H1 (cell line): Measurements from ENCODE around the gene WDR81. TPM values are rescaled to one million over a fixed set of nuclear protein-coding genes. Genes with fewer than 3 reads are reported as not detected.

ENCODE experiments used
- CTCF ChIA-PET: fragments of 300-600 bp; sonication (Branson Sonifier 250); formaldehyde crosslinking; loops from one replicate; lab custom pipeline; 2021; ENCODE audit not compliant: partially characterized antibody; lab: Charles Lee
- POLR2A ChIA-PET: fragments of 300-600 bp; sonication (Branson Sonifier 250); formaldehyde crosslinking; loops from one replicate; lab custom pipeline; 2021; ENCODE audit warnings: inconsistent platforms; ENCODE audit not compliant: partially characterized antibody; lab: Charles Lee
- DNase-seq, 2 experiments: peaks; one replicate each; pipeline versions ENCODE4 v3.0.0 to v3.0.0-alpha.2; 2010 to 2022; ENCODE audit warnings: low spot score in 2 of 2, low read depth in 1 of 2, mixed read lengths in 1 of 2
- FAIRE-seq: peaks from 2 replicates; lab custom pipeline; 2011; peaks lifted over from hg19 to GRCh38; lab: Jason Lieb, UNC
- H2AFZ ChIP-seq: 2 replicates; pipeline ENCODE4 v1.8.1; 2012; ENCODE audit warnings: low read length, inconsistent platforms
- H2AK5ac ChIP-seq: 2 replicates; pipeline ENCODE4 v1.6.1; 2013; ENCODE audit warnings: low read depth, low read length
- H2BK120ac ChIP-seq: replicated peaks from 2 replicates; pipeline ENCODE3; 2013; ENCODE audit warnings: low read depth, low read length, inconsistent platforms
- H2BK12ac ChIP-seq: 2 replicates; pipeline ENCODE4 v1.6.1; 2013; ENCODE audit warnings: low read depth, low read length
- H2BK15ac ChIP-seq: 2 replicates; pipeline ENCODE4 v1.6.1; 2013; ENCODE audit warnings: low read length
- H2BK20ac ChIP-seq: 2 replicates; pipeline ENCODE4 v1.6.1; 2013; ENCODE audit warnings: low read length
- H2BK5ac ChIP-seq: 2 replicates; pipeline ENCODE4 v1.6.1; 2013; ENCODE audit warnings: low read depth, low read length
- H3K14ac ChIP-seq: 2 replicates; pipeline ENCODE4 v1.6.1; 2013; ENCODE audit warnings: inconsistent platforms; ENCODE audit not compliant: insufficient read length
- H3K18ac ChIP-seq: 2 replicates; pipeline ENCODE4 v1.6.1; 2013; ENCODE audit warnings: low read length; ENCODE audit errors: extremely low read depth
- H3K23ac ChIP-seq: 2 replicates; pipeline ENCODE4 v1.6.1; 2013; ENCODE audit warnings: inconsistent platforms; ENCODE audit not compliant: insufficient read length
- H3K23me2 ChIP-seq: 2 replicates; pipeline ENCODE4 v1.6.1; 2013; ENCODE audit warnings: low read depth, low read length
- H3K27ac ChIP-seq: 2 replicates; pipeline ENCODE4 v1.6.1; 2011; ENCODE audit warnings: low read depth, low read length, inconsistent platforms
- H3K27me3 ChIP-seq, 4 experiments: replicated peaks in 1 of 4; 1 replicate in 1 of 4; 2 replicates in 3 of 4; pipeline versions ENCODE4 v1.6.1 to v1.8.1; 2011 to 2013; ENCODE audit warnings: low read length in 3 of 4, mild to moderate bottlenecking in 3 of 4, inconsistent platforms in 2 of 4, mixed read lengths in 2 of 4, moderate library complexity in 1 of 4; ENCODE audit not compliant: control insufficient read depth in 3 of 4, insufficient read depth in 3 of 4; ENCODE audit errors: extremely low read depth in 1 of 4
- H3K36me3 ChIP-seq, 4 experiments: 2 replicates each; pipeline versions ENCODE4 v1.6.1 to v1.8.1; 2011 to 2013; ENCODE audit warnings: mild to moderate bottlenecking in 4 of 4, low read length in 3 of 4, moderate library complexity in 2 of 4, control low read depth in 1 of 4, inconsistent platforms in 1 of 4; ENCODE audit not compliant: insufficient read depth in 4 of 4, control insufficient read depth in 2 of 4
- H3K4ac ChIP-seq: replicated peaks from 2 replicates; pipeline ENCODE3; 2013; ENCODE audit warnings: low read length, low read depth, mixed read lengths, inconsistent platforms; ENCODE audit not compliant: insufficient read length
- H3K4me1 ChIP-seq, 4 experiments: replicated peaks in 1 of 4; 1 replicate in 1 of 4; 2 replicates in 3 of 4; pipeline versions ENCODE4 v1.6.1 to v1.8.1; 2011 to 2013; ENCODE audit warnings: low read length in 3 of 4, inconsistent platforms in 2 of 4, mixed read lengths in 1 of 4; ENCODE audit not compliant: insufficient read depth in 4 of 4, control insufficient read depth in 3 of 4
- H3K4me2 ChIP-seq, 2 experiments: 2 replicates each; pipeline versions ENCODE4 v1.6.1 to v1.8.1; 2011 to 2013; ENCODE audit warnings: low read depth in 2 of 2, low read length in 2 of 2, control low read depth in 1 of 2, inconsistent platforms in 1 of 2, mild to moderate bottlenecking in 1 of 2; ENCODE audit not compliant: insufficient read depth in 1 of 2
- H3K4me3 ChIP-seq, 4 experiments: fragments of 200-600, 300-600 bp in 1 of 4; sonication (generic), shearing (Covaris generic), sonication (Bioruptor Twin) in 1 of 4; 2 replicates each; pipeline versions ENCODE4 v1.5.1 to v1.8.1; 2011 to 2016; ENCODE audit warnings: low read length in 4 of 4, low read depth in 3 of 4, control low read depth in 2 of 4, inconsistent platforms in 2 of 4, mild to moderate bottlenecking in 2 of 4, mixed read lengths in 1 of 4, moderate library complexity in 1 of 4; ENCODE audit not compliant: insufficient read depth in 2 of 4; ENCODE audit errors: extremely low read depth in 1 of 4
- H3K56ac ChIP-seq: replicated peaks from 2 replicates; pipeline ENCODE3; 2013; ENCODE audit warnings: low read depth, mild to moderate bottlenecking, mixed read lengths, low read length, inconsistent platforms; ENCODE audit not compliant: insufficient read length
- H3K79me1 ChIP-seq: 2 replicates; pipeline ENCODE4 v1.6.1; 2013; ENCODE audit warnings: low read depth, low read length, control low read depth
- H3K79me2 ChIP-seq, 2 experiments: 2 replicates each; pipeline versions ENCODE4 v1.6.1 to v1.8.1; 2012 to 2013; ENCODE audit warnings: low read length in 2 of 2, mild to moderate bottlenecking in 2 of 2, inconsistent platforms in 1 of 2; ENCODE audit not compliant: insufficient read depth in 2 of 2, control insufficient read depth in 1 of 2
- H3K9ac ChIP-seq, 4 experiments: replicated peaks in 1 of 4; 1 replicate in 1 of 4; 2 replicates in 3 of 4; pipeline versions ENCODE4 v1.6.1 to v1.8.1; 2011 to 2013; ENCODE audit warnings: low read depth in 3 of 4, low read length in 3 of 4, control low read depth in 2 of 4, mild to moderate bottlenecking in 2 of 4, moderate library complexity in 2 of 4, inconsistent platforms in 1 of 4; ENCODE audit errors: extremely low read depth in 1 of 4
- H3K9me3 ChIP-seq, 2 experiments: 2 replicates each; pipeline versions ENCODE4 v1.6.1 to v1.8.1; 2012 to 2013; ENCODE audit warnings: mild to moderate bottlenecking in 2 of 2, moderate library complexity in 2 of 2, control low read depth in 1 of 2, inconsistent platforms in 1 of 2, low read depth in 1 of 2, low read length in 1 of 2, mixed read lengths in 1 of 2; ENCODE audit not compliant: insufficient read depth in 2 of 2
- H4K20me1 ChIP-seq, 2 experiments: replicated peaks in 1 of 2; 2 replicates each; pipeline versions ENCODE3 to v1.8.1; 2011 to 2013; ENCODE audit warnings: inconsistent platforms in 2 of 2, low read length in 2 of 2, mild to moderate bottlenecking in 1 of 2; ENCODE audit not compliant: insufficient read depth in 2 of 2, control insufficient read depth in 1 of 2
- H4K5ac ChIP-seq: 2 replicates; pipeline ENCODE4 v1.6.1; 2013; ENCODE audit warnings: low read length, low read depth, mixed read lengths, inconsistent platforms; ENCODE audit not compliant: insufficient read length
- H4K8ac ChIP-seq: 2 replicates; pipeline ENCODE4 v1.8.0; 2013; ENCODE audit warnings: mild to moderate bottlenecking, moderate library complexity, low read length, inconsistent platforms; ENCODE audit not compliant: insufficient read depth; ENCODE audit errors: extremely low read depth
- H4K91ac ChIP-seq: replicated peaks from 2 replicates; pipeline ENCODE3; 2013; ENCODE audit warnings: low read length, mixed read lengths, inconsistent platforms; ENCODE audit not compliant: insufficient read length
- ATF3 ChIP-seq: IDR thresholded peaks from 2 replicates; pipeline ENCODE4 v1.6.1; 2011; ENCODE audit warnings: low read depth, mild to moderate bottlenecking, low read length; ENCODE audit not compliant: insufficient read depth
- CEBPB ChIP-seq: IDR thresholded peaks from 2 replicates; pipeline ENCODE4 v1.6.1; 2012; ENCODE audit warnings: low read depth, low read length
- CHD1 ChIP-seq: IDR thresholded peaks from 2 replicates; pipeline ENCODE4 v1.6.1; 2012; ENCODE audit warnings: low read depth, low read length, improper control_type of control experiment
- E2F6 ChIP-seq: IDR thresholded peaks from 2 replicates; pipeline ENCODE4 v1.6.1; 2012; ENCODE audit warnings: inconsistent platforms
- EP300 ChIP-seq, 2 experiments: IDR thresholded peaks; 1 replicate in 1 of 2; 2 replicates in 1 of 2; pipeline ENCODE4 v1.6.1; 2011 to 2012; ENCODE audit warnings: low read depth in 2 of 2, low read length in 2 of 2, mild to moderate bottlenecking in 2 of 2, borderline replicate concordance in 1 of 2, inconsistent platforms in 1 of 2, moderate library complexity in 1 of 2
- KDM5A ChIP-seq: fragments of 200-600 bp; IDR thresholded peaks from 2 replicates; pipeline ENCODE4 v1.7.1; 2012; ENCODE audit warnings: mild to moderate bottlenecking, low read length, inconsistent platforms, mixed read lengths
- SUZ12 ChIP-seq: fragments of 200-600 bp; sonication (generic); IDR thresholded peaks from 2 replicates; pipeline ENCODE4 v1.6.1; 2012; ENCODE audit warnings: mild to moderate bottlenecking, inconsistent platforms, low read length, moderate library complexity, mixed read lengths
- ZNF274 ChIP-seq: IDR thresholded peaks from 2 replicates; pipeline ENCODE4 v1.7.0; 2012; ENCODE audit warnings: low read length, borderline replicate concordance; ENCODE audit errors: extremely low read depth
- WGBS, 2 experiments: shearing (Covaris generic) in 1 of 2; methylation state at CpG; one replicate each; pipeline versions ENCODE4 v1.1.6 to v1.1.7; 2013 to 2015; ENCODE audit warnings: low lambda C conversion rate in 2 of 2, mixed read lengths in 2 of 2, inconsistent platforms in 1 of 2, low coverage in 1 of 2, missing lambda C conversion rate in 1 of 2; ENCODE audit not compliant: insufficient replicate concordance in 2 of 2, insufficient coverage in 1 of 2, insufficient read length in 1 of 2; ENCODE audit errors: extremely low coverage in 1 of 2, missing lambda C conversion rate in 1 of 2; 5-methylcytosine and 5-hydroxymethylcytosine counted together
- polyA plus RNA-seq, 7 experiments: library from polyadenylated mRNA; depleted of rRNA in 3 of 7; stranded (reverse) in 5 of 7; unstranded in 2 of 7; fragments of >200 nt in 5 of 7; fragments of 200-250 nt in 2 of 7; gene quantifications; 1 replicate in 5 of 7; 2 replicates in 1 of 7; 4 replicates in 1 of 7; pipeline versions ENCODE4 v1.2.1 to v1.2.3, GENCODE V29; 2011 to 2013; ENCODE audit warnings: missing spikeins in 2 of 7, mixed read lengths in 2 of 7
- total RNA-seq: library from RNA; stranded (reverse); fragmentation: NEBNext Ultra II Directional; extraction: Animal tissue kit (Norgen Biotek cat#: 25700); gene quantifications from 2 replicates; pipeline ENCODE4 v1.2.1, GENCODE V29; 2021

WDR81 gene
- total and polyA plus RNA-seq, 2 of the 8 experiments (the other 6 are each of a cell fraction or from before 2014, with no cell fraction given), result 9.1 to 12.3 TPM

GRCh38 chr17:1776857-1777256 lies 52.4 kb downstream of the WDR81 start:
- H3K27me3 ChIP-seq, result no peaks in the 10 kb centered on the region
- H3K23ac ChIP-seq, result no peak overlapping the region
- no peak overlapping the region for H2BK20ac ChIP-seq
- H4K20me1 ChIP-seq, result peaks cover 2 to 5% of the 10 kb centered on the region in 2 experiments
- no peak overlapping the region for H3K56ac ChIP-seq
- no peaks in the 10 kb centered on the region for H3K9me3 ChIP-seq
- H3K4me1 ChIP-seq, result no peaks in the 10 kb centered on the region
- no peak overlapping the region for H2BK5ac ChIP-seq
- H4K8ac ChIP-seq, result peak overlapping the region; percentile 5; the same call in 1 of the 2 replicates
- no peak overlapping the region for H3K18ac ChIP-seq
- no peaks in the 10 kb centered on the region for H3K79me2 ChIP-seq
- DNase-seq (no peak), FAIRE-seq (no peak)
- H3K36me3 ChIP-seq, result peaks cover 7 to 39% (median 21%) of the 10 kb centered on the region in 4 experiments
- no peaks in the 10 kb centered on the region for H3K23me2 ChIP-seq
- no peak overlapping the region for H3K4me2 ChIP-seq
- H2BK12ac ChIP-seq, result no peak overlapping the region
- no peak overlapping the region for H2BK15ac ChIP-seq
- no peak overlapping the region for H3K9ac ChIP-seq
- no peak overlapping the region for H2BK120ac ChIP-seq
- no peak overlapping the region for H2AK5ac ChIP-seq
- no peak overlapping the region for H4K91ac ChIP-seq
- POLR2A ChIA-PET, result interaction anchor here (0.7 to 3.2 kb wide), 5 partner anchors 11 to 23 kb away, joined by 3 to 11 read pairs (median 4); partner anchors contain the start of gene SERPINF1
- H3K27ac ChIP-seq, result no peak overlapping the region
- no peak overlapping the region for H2AFZ ChIP-seq
- no peak overlapping the region for H4K5ac ChIP-seq
- 98% methylated on average over 7 of the region's 7 CpGs; no CpG with 5 or more reads in 1 of the 2 experiments for WGBS, 2 experiments
- H3K4ac ChIP-seq, result no peak overlapping the region
- H3K79me1 ChIP-seq, result no peaks in the 10 kb centered on the region
- H3K14ac ChIP-seq, result no peak overlapping the region
- no peak overlapping the region for H3K4me3 ChIP-seq
- CTCF ChIA-PET, result interaction anchor here (0.6 to 8.1 kb wide), 5 partner anchors 9 to 64 kb away, joined by 4 to 70 read pairs (median 4); no protein-coding TSS in a partner anchor
- TF ChIP-seq SUZ12, result no peak
- no peak for TF ChIP-seq CEBPB
- TF ChIP-seq ATF3, result no peak
- no peak for TF ChIP-seq ZNF274
- no peak for TF ChIP-seq E2F6
- no peak for TF ChIP-seq CHD1
- TF ChIP-seq KDM5A, result no peak
- TF ChIP-seq EP300 (IDR thresholded peaks at IDR 0.05; ENCODE audit: borderline replicate concordance in 1 of 2, low read depth in 2 of 2, low read length in 2 of 2), result no peak
